Neural progenitor cell (in vitro differentiated cells): Measurements from ENCODE around the gene ACKR3.

Experiments
- EZH2 ChIP-seq: fragments of 200-600 bp; sonication (generic); IDR thresholded peaks from 2 replicates; pipeline ENCODE4 v1.6.1; 2017; ENCODE audit warnings: antibody characterized with exemption, mild to moderate bottlenecking, moderate library complexity
- EZH2phosphoT487 ChIP-seq: fragments of 200-600 bp; sonication (generic); IDR thresholded peaks from 2 replicates; pipeline ENCODE4 v1.6.1; 2017; ENCODE audit warnings: antibody characterized with exemption
- TF ChIP-seq, protein P1 (sequence below): fragments of 200-600 bp; sonication (generic); IDR thresholded peaks from 2 replicates; pipeline ENCODE4 v1.5.1; 2017; ENCODE audit warnings: antibody characterized with exemption, mild to moderate bottlenecking

DNA sequence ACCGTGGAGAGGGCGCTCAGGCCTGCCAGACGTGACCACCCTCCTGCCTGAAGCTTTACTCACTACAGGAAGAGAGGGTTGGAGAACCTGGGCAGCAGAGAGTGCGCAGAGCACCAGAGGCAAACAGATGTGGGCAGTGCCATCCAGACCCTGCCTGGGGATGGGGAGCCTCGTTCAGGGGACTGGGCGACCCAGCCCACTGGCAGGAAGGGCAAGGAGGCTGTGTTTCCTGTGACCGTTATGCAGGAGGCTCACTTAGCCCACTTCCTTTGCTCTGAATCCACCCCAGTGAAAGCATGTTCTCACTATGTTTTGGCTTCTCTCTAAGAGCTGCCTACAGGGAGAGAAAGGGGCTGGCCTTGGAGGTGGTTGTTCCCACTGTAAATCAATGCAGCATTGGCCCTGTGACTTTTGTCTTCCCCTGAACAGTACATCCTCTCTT is 23.0 kb upstream of the ACKR3 start:
- TF ChIP-seq, protein P1, sequence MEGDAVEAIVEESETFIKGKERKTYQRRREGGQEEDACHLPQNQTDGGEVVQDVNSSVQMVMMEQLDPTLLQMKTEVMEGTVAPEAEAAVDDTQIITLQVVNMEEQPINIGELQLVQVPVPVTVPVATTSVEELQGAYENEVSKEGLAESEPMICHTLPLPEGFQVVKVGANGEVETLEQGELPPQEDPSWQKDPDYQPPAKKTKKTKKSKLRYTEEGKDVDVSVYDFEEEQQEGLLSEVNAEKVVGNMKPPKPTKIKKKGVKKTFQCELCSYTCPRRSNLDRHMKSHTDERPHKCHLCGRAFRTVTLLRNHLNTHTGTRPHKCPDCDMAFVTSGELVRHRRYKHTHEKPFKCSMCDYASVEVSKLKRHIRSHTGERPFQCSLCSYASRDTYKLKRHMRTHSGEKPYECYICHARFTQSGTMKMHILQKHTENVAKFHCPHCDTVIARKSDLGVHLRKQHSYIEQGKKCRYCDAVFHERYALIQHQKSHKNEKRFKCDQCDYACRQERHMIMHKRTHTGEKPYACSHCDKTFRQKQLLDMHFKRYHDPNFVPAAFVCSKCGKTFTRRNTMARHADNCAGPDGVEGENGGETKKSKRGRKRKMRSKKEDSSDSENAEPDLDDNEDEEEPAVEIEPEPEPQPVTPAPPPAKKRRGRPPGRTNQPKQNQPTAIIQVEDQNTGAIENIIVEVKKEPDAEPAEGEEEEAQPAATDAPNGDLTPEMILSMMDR = no peak
- TF ChIP-seq EZH2phosphoT487 (no peak), EZH2 (no peak)
